ENCODE measurements around the gene TSPAN14. TPM values are rescaled to one million over a fixed set of nuclear protein-coding genes. Genes with fewer than 3 reads are reported as not detected.
A peak's percentile ranks its signal among the peaks of the same experiment; 100 is the strongest.

Gene TSPAN14
- total and polyA plus RNA-seq, 12 donors = 16.9 to 57.2 (median 27.6) TPM

DNA sequence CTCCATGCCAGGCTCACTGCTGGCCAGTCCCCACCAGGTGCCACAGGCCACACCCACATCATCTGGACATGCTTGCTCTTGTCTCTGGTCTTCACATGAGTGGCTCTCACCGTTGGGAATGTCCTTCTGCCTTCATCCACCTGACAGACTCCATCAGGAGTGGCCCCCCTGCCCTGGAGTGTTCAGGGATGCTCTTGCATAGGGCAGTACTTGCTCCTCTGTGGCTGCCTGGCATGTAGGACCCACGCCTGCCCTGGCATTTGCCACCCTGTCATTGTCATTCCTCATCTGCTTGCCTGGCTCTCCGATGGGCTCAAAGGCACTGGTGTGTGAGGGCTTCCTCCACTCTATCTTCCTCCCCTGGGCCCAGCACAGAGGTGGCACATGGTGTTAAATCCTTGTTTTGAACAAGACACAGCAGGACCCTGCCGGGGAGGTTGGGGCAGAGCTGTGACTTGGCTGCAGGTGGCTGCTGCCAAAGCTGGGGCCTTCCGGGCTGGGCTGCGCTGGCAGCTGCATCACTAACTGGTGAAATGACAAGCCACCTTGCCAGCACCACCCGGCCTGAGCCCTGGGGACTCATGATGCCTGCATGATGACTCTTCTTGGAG lies 85.4 kb downstream of the TSPAN14 start:
- TF ChIP-seq, protein P1, sequence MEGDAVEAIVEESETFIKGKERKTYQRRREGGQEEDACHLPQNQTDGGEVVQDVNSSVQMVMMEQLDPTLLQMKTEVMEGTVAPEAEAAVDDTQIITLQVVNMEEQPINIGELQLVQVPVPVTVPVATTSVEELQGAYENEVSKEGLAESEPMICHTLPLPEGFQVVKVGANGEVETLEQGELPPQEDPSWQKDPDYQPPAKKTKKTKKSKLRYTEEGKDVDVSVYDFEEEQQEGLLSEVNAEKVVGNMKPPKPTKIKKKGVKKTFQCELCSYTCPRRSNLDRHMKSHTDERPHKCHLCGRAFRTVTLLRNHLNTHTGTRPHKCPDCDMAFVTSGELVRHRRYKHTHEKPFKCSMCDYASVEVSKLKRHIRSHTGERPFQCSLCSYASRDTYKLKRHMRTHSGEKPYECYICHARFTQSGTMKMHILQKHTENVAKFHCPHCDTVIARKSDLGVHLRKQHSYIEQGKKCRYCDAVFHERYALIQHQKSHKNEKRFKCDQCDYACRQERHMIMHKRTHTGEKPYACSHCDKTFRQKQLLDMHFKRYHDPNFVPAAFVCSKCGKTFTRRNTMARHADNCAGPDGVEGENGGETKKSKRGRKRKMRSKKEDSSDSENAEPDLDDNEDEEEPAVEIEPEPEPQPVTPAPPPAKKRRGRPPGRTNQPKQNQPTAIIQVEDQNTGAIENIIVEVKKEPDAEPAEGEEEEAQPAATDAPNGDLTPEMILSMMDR (IDR thresholded peaks at IDR 0.05) = no peak
- ATAC-seq = no peak
- no peaks in the 10 kb centered on the region for H3K9me3 ChIP-seq
- no peak overlapping the region for H3K4me3 ChIP-seq
- H3K27me3 ChIP-seq = no peaks in the 10 kb centered on the region
- peak overlapping the region in 6 of 10 donors; percentile 76 to 86 (median 84) for H3K27ac ChIP-seq
- DNase-seq = no peak
- H3K36me3 ChIP-seq = no peaks in the 10 kb centered on the region
- WGBS, 2 donors = 75 to 84% methylated on average over 7 of the region's 7 CpGs
- intact Hi-C loops (cut with DNase I) = loop anchor here in 1 of 10 donors (5.0 kb wide), 1 partner anchor 43 kb away; no protein-coding TSS in a partner anchor
- H3K4me1 ChIP-seq = peaks cover 0 to 55% (median 28%) of the 10 kb centered on the region in 9 donors

DNA sequence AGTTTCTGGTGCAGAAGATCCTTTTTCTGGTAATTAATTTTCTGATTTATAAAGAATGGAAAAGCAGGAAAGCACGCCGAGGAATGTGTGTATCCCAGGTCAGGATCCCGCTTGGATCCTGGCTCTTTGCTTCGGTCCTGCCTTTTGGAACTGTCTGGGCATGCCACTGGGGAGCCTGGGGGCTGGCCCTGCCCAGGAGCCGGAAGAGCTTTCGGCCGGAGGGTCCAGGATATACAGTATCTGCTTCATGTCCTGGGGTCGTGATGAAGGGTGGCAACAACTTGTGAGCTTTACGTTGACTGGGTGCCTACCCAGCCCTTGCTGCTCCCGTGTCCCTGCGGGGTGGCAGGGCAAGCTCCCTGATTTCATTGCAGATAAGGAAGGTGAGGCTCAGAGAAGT lies 86.0 kb downstream of the TSPAN14 start:
- 57 to 61% methylated on average over 11 of the region's 11 CpGs for WGBS, 2 donors
- H3K4me1 ChIP-seq = peaks cover 0 to 55% (median 28%) of the 10 kb centered on the region in 9 donors
- H3K9me3 ChIP-seq = no peaks in the 10 kb centered on the region
- peak overlapping the region in 8 of 10 donors; percentile 74 to 86 (median 82) for H3K27ac ChIP-seq
- DNase-seq (no peak), ATAC-seq (no peak)
- H3K27me3 ChIP-seq = no peaks in the 10 kb centered on the region
- H3K36me3 ChIP-seq = no peaks in the 10 kb centered on the region
- peak overlapping the region in 1 of 10 donors; percentile 29 for H3K4me3 ChIP-seq
- TF ChIP-seq, protein P1 (IDR thresholded peaks at IDR 0.05) = no peak
- intact Hi-C loops (cut with DNase I) = no loop called here

DNA sequence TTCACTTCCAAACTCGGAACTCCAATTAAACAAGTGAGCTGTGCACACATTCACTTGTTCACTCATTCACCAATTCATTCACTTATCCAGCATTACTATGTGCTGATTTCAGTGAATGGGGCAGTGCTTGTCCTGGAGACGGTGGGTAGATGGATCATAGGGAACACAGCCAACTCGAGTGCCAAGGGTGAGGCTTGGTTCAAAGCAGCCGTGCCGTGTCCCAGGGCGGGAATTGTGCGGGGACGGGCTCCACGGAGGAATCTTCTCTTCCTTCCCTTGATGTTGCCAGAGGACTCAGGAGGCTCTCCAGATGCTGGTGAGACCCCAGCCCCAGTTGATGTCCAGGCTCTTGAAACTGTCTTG lies 86.5 kb downstream of the TSPAN14 start:
- Histone ChIP-seq H3K27ac (peak overlapping the region in 9 of 10 donors; percentile 59 to 86 (median 79)), H3K9me3 (no peaks in the 10 kb centered on the region), H3K4me1 (peaks cover 0 to 55% (median 28%) of the 10 kb centered on the region in 9 donors), H3K27me3 (no peaks in the 10 kb centered on the region), H3K36me3 (no peaks in the 10 kb centered on the region), H3K4me3 (peak overlapping the region in 6 of 10 donors; percentile 9 to 29 (median 22))
- no peak for ATAC-seq
- intact Hi-C loops (cut with DNase I) = no loop called here
- WGBS, 2 donors = 60 to 68% methylated on average over 9 of the region's 9 CpGs
- DNase-seq = no peak
- TF ChIP-seq, protein P1 (IDR thresholded peaks at IDR 0.05) = no peak

DNA sequence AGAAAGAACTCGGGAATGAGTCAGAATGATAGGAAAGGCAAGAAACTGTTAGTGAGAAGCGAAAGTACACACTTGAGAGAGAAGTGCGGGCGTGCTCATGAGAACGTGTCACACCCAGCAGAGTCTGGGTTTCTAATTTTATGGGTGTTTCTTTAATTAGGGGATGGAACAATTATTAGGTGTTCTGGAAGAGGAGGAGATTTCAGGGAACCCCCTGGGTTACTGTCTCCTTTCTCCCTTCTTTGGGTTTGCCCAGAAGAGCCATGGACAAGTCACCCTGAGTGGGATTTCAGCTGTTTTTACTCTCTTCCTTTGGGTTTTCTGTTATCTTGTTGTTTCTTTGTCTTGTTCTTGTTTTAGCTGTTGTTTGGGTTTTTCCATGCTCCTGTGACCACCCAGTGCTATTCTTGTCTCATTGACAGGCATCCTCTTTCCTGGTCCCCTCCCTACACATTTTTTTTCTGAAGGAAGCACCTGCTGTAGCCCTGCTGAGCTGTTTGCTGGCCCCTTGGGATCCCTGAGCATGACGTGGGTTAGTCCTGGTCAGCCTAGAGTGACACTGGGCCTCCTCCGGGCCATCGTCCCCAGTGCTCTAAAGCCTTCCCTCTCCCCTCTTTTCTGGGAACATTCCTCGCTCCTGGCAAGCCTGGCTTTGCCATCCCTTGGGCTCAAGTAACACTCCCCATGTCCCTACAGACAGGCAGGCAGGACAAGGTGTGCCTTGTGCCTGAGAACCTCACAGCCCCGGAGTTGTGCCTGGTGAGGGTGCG lies 87.1 kb downstream of the TSPAN14 start:
- Histone ChIP-seq H3K36me3 (no peaks in the 10 kb centered on the region), H3K27ac (peak overlapping the region in 9 of 10 donors; percentile 59 to 86 (median 79)), H3K9me3 (no peaks in the 10 kb centered on the region), H3K4me3 (peak overlapping the region in 6 of 10 donors; percentile 9 to 29 (median 22)), H3K27me3 (no peaks in the 10 kb centered on the region), H3K4me1 (peaks cover 0 to 54% (median 27%) of the 10 kb centered on the region in 9 donors)
- intact Hi-C loops (cut with DNase I) = no loop called here
- DNase-seq (peak; percentile 45 to 76), ATAC-seq (peak; percentile 69 to 95 (median 86))
- 55 to 59% methylated on average over 11 of the region's 11 CpGs for WGBS, 2 donors
- TF ChIP-seq, protein P1 (IDR thresholded peaks at IDR 0.05) = no peak

Data from heart right ventricle (tissue), 16 donors.